BJ (cell line): ENCODE results near the gene MCM5. TPM values are rescaled to one million over a fixed set of nuclear protein-coding genes. Genes with fewer than 3 reads are reported as not detected.

Experiments
- CTCF ChIA-PET: fragments of 350-600 bp; formaldehyde crosslinking; extraction: SDS; loops from one replicate; lab custom pipeline; 2021; ENCODE audit warnings: antibody characterized with exemption, inconsistent platforms; lab: Yijun Ruan, JAX
- POLR2A ChIA-PET: fragments of 300-600 bp; sonication (Branson Sonifier 250); formaldehyde crosslinking; extraction: SDS; loops from one replicate; lab custom pipeline; 2021; ENCODE audit warnings: antibody characterized with exemption; lab: Charles Lee
- DNase-seq: peaks from one replicate; pipeline ENCODE4 v3.0.0-alpha.2; 2011; ENCODE audit warnings: low read depth
- H3K27me3 ChIP-seq: 2 replicates; pipeline ENCODE4 v1.6.0; 2011; ENCODE audit warnings: low read length; ENCODE audit not compliant: control insufficient read depth, insufficient read depth
- H3K36me3 ChIP-seq: 2 replicates; pipeline ENCODE4 v1.5.1; 2011; ENCODE audit warnings: low read length; ENCODE audit not compliant: control insufficient read depth, insufficient read depth
- H3K4me3 ChIP-seq: 2 replicates; pipeline ENCODE4 v1.5.1; 2011; ENCODE audit warnings: low read depth, mild to moderate bottlenecking, control low read depth, low read length
- polyA plus RNA-seq: library from polyadenylated mRNA; depleted of rRNA; stranded (reverse); fragments of >200 nt; gene quantifications from 2 replicates; pipeline ENCODE4 v1.2.3, GENCODE V29; 2011
- TF ChIP-seq, protein P1 (sequence below): IDR thresholded peaks from 2 replicates; pipeline ENCODE4 v1.5.1; 2011; ENCODE audit warnings: low read depth, mild to moderate bottlenecking, control low read depth, inconsistent platforms, low read length, moderate library complexity; ENCODE audit not compliant: insufficient read depth

Gene MCM5
- polyA plus RNA-seq, 1 experiment, result 34.6 TPM

DNA sequence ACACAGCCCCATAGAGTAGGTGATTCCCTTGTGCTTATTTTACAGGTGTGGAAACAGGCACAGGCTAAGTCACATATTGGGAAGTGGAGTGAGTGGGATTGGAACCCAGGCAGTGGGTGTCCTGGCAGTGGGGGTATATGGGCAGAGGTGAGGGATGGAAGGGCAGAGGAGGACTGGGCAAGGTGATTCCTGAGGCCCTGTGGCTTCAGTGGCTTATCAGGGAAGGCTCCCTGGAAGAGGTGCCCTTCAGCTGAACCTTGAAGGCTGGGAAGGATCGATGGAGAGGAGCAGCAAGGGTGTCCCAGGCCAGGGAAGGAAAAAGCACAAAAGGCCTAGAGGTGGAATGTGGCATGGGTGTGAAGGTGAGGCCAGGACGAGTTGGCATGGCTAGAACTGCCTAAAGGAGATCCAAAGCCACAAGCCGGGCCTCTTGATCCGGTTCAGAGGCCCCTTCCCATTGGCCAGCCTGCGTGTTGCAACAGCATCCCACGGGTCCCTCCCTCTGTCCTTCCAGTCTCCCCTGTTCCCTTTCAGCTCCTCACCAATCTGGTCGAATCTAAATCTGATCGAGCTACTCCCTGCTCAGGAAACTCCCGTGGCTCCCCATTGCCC lies 41.7 kb downstream of the MCM5 start:
- H3K27me3 ChIP-seq, result no peaks in the 10 kb centered on the region
- POLR2A ChIA-PET, result no interaction called here
- H3K36me3 ChIP-seq, result no peaks in the 10 kb centered on the region
- DNase-seq, result no peak
- CTCF ChIA-PET, result no interaction called here
- H3K4me3 ChIP-seq, result no peak overlapping the region
- TF ChIP-seq, protein P1, sequence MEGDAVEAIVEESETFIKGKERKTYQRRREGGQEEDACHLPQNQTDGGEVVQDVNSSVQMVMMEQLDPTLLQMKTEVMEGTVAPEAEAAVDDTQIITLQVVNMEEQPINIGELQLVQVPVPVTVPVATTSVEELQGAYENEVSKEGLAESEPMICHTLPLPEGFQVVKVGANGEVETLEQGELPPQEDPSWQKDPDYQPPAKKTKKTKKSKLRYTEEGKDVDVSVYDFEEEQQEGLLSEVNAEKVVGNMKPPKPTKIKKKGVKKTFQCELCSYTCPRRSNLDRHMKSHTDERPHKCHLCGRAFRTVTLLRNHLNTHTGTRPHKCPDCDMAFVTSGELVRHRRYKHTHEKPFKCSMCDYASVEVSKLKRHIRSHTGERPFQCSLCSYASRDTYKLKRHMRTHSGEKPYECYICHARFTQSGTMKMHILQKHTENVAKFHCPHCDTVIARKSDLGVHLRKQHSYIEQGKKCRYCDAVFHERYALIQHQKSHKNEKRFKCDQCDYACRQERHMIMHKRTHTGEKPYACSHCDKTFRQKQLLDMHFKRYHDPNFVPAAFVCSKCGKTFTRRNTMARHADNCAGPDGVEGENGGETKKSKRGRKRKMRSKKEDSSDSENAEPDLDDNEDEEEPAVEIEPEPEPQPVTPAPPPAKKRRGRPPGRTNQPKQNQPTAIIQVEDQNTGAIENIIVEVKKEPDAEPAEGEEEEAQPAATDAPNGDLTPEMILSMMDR, result no peak

DNA sequence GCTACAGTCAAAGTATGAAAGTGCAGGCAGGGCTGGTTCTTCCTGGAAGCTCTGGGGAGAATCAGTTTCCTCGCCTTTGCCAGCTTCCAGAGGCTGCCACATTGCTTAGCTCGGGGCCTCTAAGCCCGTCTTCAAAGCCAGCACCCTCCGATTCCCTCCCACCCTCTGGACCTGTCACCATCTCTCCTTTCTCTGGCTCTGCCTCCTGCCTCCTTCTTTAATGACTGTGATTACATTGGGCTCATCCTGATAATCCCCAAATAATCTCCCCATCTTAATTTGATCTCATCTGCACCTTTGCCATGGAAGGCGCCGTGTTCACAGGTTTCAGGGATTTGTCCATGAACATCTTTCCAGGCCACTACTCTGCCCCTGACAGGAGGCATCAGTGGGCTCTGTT lies 42.5 kb downstream of the MCM5 start:
- Histone ChIP-seq H3K4me3 (no peak overlapping the region), H3K27me3 (no peaks in the 10 kb centered on the region), H3K36me3 (no peaks in the 10 kb centered on the region)
- ChIA-PET POLR2A (no interaction called here), CTCF (interaction anchor here (1.0 kb wide), 1 partner anchor 141 kb away, joined by 3 read pairs; no protein-coding TSS in a partner anchor)
- TF ChIP-seq, protein P1, result no peak
- DNase-seq, result no peak

DNA sequence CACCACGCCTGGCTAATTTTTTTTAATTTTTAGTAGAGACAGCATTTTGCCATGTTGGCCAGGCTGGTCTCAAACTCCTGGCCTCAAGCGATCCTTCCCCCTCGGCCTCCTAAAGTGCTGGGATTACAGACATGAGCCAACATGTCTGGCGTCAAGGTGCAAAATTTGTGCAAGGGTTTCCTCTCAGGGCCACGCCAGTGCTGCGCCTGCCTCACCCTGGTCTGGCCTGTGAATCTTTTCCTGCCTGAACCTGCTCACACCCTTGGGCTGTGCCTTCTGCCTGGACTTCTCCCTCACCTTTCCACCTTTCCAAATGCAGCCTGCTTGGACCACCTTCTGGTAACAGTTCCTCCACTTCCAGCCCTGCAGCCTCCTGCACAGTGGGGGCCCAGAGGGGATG lies 43.4 kb downstream of the MCM5 start:
- ChIA-PET POLR2A (no interaction called here), CTCF (no interaction called here)
- Histone ChIP-seq H3K36me3 (no peaks in the 10 kb centered on the region), H3K4me3 (no peak overlapping the region), H3K27me3 (no peaks in the 10 kb centered on the region)
- TF ChIP-seq, protein P1, result no peak
- no peak for DNase-seq

DNA sequence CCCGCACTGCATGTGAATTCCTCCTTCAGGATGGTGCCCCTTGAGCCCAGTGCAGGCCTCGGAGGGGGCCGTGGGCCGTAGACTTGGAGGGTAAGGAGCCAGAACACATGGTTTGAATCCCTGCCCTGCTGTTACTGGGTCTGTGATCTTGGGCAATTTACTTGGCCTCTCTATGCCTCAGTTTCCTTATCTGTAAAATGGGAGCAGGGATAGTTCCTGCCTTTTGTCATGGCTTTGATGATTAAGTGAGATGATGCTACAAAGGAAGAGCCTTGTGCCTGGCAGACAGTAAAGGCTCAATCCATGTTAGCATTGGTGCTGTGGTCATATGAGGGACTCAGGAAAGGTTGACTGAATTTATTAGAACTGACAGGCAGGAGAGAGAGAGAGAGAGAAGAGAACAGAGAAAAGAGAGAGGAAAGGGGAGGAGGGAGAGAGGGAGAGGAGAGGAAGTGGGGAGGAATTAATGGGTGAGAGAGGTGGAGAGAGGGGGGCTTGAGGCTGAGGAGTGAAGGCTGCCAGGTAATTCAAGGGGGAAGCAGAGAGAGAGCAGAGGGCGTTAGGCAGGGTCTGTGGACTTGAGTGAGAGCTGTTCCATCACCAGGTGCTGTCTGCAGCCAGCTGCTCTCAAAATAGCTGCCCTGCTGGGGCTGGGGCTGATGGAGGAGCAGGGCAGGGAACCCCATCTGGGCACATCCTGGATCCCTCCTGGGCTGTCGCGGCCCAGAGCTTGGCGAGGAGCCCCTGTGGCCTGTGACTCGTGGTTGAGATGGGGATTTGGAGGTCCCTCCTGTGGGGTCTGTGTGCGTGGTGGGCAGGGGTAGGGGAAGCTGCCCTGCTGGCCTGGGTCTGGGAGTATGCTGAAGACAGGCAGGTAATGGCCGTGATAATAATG lies 44.1 kb downstream of the MCM5 start:
- H3K27me3 ChIP-seq, result no peaks in the 10 kb centered on the region
- TF ChIP-seq, protein P1, result no peak
- POLR2A ChIA-PET, result no interaction called here
- CTCF ChIA-PET, result interaction anchor here (1.5 kb wide), 1 partner anchor 138 kb away, joined by 3 read pairs; no protein-coding TSS in a partner anchor
- H3K4me3 ChIP-seq, result no peak overlapping the region
- DNase-seq, result no peak
- no peaks in the 10 kb centered on the region for H3K36me3 ChIP-seq

DNA sequence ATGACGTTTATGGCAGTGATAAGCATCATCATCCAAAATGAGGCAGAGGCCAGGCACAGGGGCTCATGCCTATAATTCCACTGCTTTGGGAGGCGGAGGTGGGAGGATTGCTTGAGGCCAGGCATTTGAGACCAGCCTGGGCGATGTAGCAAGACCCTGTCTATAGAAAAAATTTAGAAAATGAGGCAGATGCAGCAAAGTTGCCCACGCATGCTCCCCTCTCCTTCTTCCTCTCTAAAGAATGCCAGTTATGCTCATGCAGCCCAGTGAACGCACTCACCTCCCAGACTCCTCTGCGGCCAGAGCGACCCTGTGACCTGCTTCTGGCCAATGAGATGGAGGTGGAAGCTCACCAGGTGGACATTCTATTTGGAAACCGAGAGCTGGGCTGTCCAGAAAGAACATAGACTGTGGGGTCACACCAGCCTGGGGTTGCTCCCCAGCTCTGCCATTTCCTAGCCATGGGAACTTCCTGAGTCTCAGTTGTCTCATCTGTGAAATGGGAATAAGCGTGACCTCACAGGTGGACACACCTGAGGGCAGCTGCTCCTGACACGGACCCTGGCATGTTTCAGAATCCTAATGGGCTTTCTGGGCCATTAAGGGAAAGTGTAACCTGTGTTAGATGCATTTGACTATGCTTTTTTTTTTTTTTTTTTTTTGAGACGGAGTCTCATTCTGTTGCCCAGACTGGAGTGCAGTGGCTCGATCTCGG lies 44.9 kb downstream of the MCM5 start:
- no peaks in the 10 kb centered on the region for H3K27me3 ChIP-seq
- ChIA-PET POLR2A (no interaction called here), CTCF (interaction anchor here (1.5 kb wide), 2 partner anchors 25 to 137 kb away, joined by 3 read pairs; no protein-coding TSS in a partner anchor)
- TF ChIP-seq, protein P1, result no peak
- DNase-seq, result no peak
- no peaks in the 10 kb centered on the region for H3K36me3 ChIP-seq
- H3K4me3 ChIP-seq, result no peak overlapping the region
